ENCODE measurements around the gene PAN3. TPM values are rescaled to one million over a fixed set of nuclear protein-coding genes. Genes with fewer than 3 reads are reported as not detected.

PAN3 gene
- polyA plus RNA-seq, 1 experiment = 10.7 TPM

- TF ChIP-seq CTCF (IDR thresholded peaks at IDR 0.05; ENCODE audit: insufficient read depth, low read depth, low read length) = no peak
- no peaks in the 10 kb centered on the region for H3K36me3 ChIP-seq (ENCODE audit: control insufficient read depth, insufficient read depth, low read length)
- DNase-seq (ENCODE audit: low read depth) = no peak
- H3K27me3 ChIP-seq (ENCODE audit: control insufficient read depth, insufficient read depth, low read length) = peaks cover 3% of the 10 kb centered on the region; the same call in 1 of the 2 replicates
- POLR2A ChIA-PET = no interaction called here
- H3K4me3 ChIP-seq (ENCODE audit: low read depth, low read length) = no peak overlapping the region
- CTCF ChIA-PET = no interaction called here
These were observed 10.3 kb upstream of the PAN3 start for GRCh38 chr13:28128030-28128429.

GRCh38 chr13:28128926-28129325 is 9.4 kb upstream of the PAN3 start:
- Histone ChIP-seq H3K4me3 (ENCODE audit: low read depth, low read length) (no peak overlapping the region), H3K36me3 (ENCODE audit: control insufficient read depth, insufficient read depth, low read length) (no peaks in the 10 kb centered on the region), H3K27me3 (ENCODE audit: control insufficient read depth, insufficient read depth, low read length) (peaks cover 3% of the 10 kb centered on the region; the same call in 1 of the 2 replicates)
- ChIA-PET POLR2A (no interaction called here), CTCF (no interaction called here)
- no peak for TF ChIP-seq CTCF (IDR thresholded peaks at IDR 0.05; ENCODE audit: insufficient read depth, low read depth, low read length)
- DNase-seq (ENCODE audit: low read depth) = no peak

- peaks cover 3% of the 10 kb centered on the region; the same call in 1 of the 2 replicates for H3K27me3 ChIP-seq (ENCODE audit: control insufficient read depth, insufficient read depth, low read length)
- ChIA-PET POLR2A (interaction anchor here (0.5 kb wide), 1 partner anchor 8 kb away, joined by 6 read pairs; no protein-coding TSS in a partner anchor), CTCF (interaction anchor here (1.1 kb wide), 1 partner anchor 300 kb away, joined by 3 read pairs; no protein-coding TSS in a partner anchor)
- DNase-seq (ENCODE audit: low read depth) = no peak
- no peak for TF ChIP-seq CTCF (IDR thresholded peaks at IDR 0.05; ENCODE audit: insufficient read depth, low read depth, low read length)
- no peaks in the 10 kb centered on the region for H3K36me3 ChIP-seq (ENCODE audit: control insufficient read depth, insufficient read depth, low read length)
- no peak overlapping the region for H3K4me3 ChIP-seq (ENCODE audit: low read depth, low read length)
These were observed 8.2 kb upstream of the PAN3 start for GRCh38 chr13:28129911-28130693.

- no peak for TF ChIP-seq CTCF (IDR thresholded peaks at IDR 0.05; ENCODE audit: insufficient read depth, low read depth, low read length)
- CTCF ChIA-PET = no interaction called here
- no peak for DNase-seq (ENCODE audit: low read depth)
- peaks cover 3% of the 10 kb centered on the region; the same call in 1 of the 2 replicates for H3K27me3 ChIP-seq (ENCODE audit: control insufficient read depth, insufficient read depth, low read length)
- no peak overlapping the region for H3K4me3 ChIP-seq (ENCODE audit: low read depth, low read length)
- no peaks in the 10 kb centered on the region for H3K36me3 ChIP-seq (ENCODE audit: control insufficient read depth, insufficient read depth, low read length)
- POLR2A ChIA-PET = no interaction called here
These were observed 6.7 kb upstream of the PAN3 start for GRCh38 chr13:28131646-28132045.

GRCh38 chr13:28136916-28137315 is 1.4 kb upstream of the PAN3 start:
- no peaks in the 10 kb centered on the region for H3K27me3 ChIP-seq (ENCODE audit: control insufficient read depth, insufficient read depth, low read length)
- ChIA-PET POLR2A (no interaction called here), CTCF (no interaction called here)
- DNase-seq (ENCODE audit: low read depth) = no peak
- peak overlapping the region; percentile 88 for H3K4me3 ChIP-seq (ENCODE audit: low read depth, low read length)
- no peak for TF ChIP-seq CTCF (IDR thresholded peaks at IDR 0.05; ENCODE audit: insufficient read depth, low read depth, low read length)
- H3K36me3 ChIP-seq (ENCODE audit: control insufficient read depth, insufficient read depth, low read length) = no peaks in the 10 kb centered on the region
